Ovary (tissue), 9 donors: ENCODE measurements around the gene SRCAP. TPM values are rescaled to one million over a fixed set of nuclear protein-coding genes. Genes with fewer than 3 reads are reported as not detected.

Experiments
- DNase-seq, 5 donors: peaks; one replicate each; pipeline ENCODE4 v3.0.0-alpha.2; 2019 to 2020
- H3K27ac ChIP-seq, 2 donors: fragments of 200-600 bp; one replicate each; pipeline versions ENCODE4 v1.5.1 to v1.8.0; 2019 to 2022
- H3K27me3 ChIP-seq: fragments of 200-600 bp; one replicate; pipeline ENCODE4 v1.8.0; 2022
- H3K36me3 ChIP-seq: fragments of 200-600 bp; sonication (generic); one replicate; pipeline ENCODE4 v1.5.1; 2019
- H3K4me1 ChIP-seq: one replicate; pipeline ENCODE4 v1.8.1; 2013; ENCODE audit warnings: mild to moderate bottlenecking, moderate library complexity; ENCODE audit not compliant: insufficient read depth
- H3K4me3 ChIP-seq: fragments of 200-600 bp; sonication (generic); one replicate; pipeline ENCODE4 v1.5.1; 2017
- H3K9me3 ChIP-seq, 2 donors: fragments of 200-600 bp in 1 of 2; sonication (generic) in 1 of 2; one replicate each; pipeline versions ENCODE4 v1.5.1 to v1.8.1; 2013 to 2019; ENCODE audit warnings: mild to moderate bottlenecking in 1 of 2, moderate library complexity in 1 of 2
- CTCF ChIP-seq, 3 donors: fragments of 450-650 bp in 2 of 3; fragments of 200-600 bp in 1 of 3; IDR thresholded peaks; one replicate each; pipeline versions ENCODE4 v1.5.1 to v1.8.0; 2016 to 2022; ENCODE audit warnings: antibody characterized with exemption in 3 of 3, mild to moderate bottlenecking in 1 of 3
- EP300 ChIP-seq: sonication (generic); formaldehyde crosslinking; IDR thresholded peaks from one replicate; pipeline ENCODE4 v1.6.1; 2017; ENCODE audit warnings: antibody characterized with exemption
- POLR2A ChIP-seq: fragments of 450-650 bp; IDR thresholded peaks from one replicate; pipeline ENCODE4 v1.6.1; 2017; ENCODE audit warnings: antibody characterized with exemption, mild to moderate bottlenecking, moderate library complexity
- WGBS, 3 donors: extraction: QIAGEN DNeasy Blood & Tissue Kit in 1 of 3; methylation state at CpG; one replicate each; pipeline versions ENCODE4 v1.1.5 to v1.1.7; 2013 to 2017; 5-methylcytosine and 5-hydroxymethylcytosine counted together
- intact Hi-C, 4 donors: fragments of 100-400 bp; cut with DNase I; formaldehyde crosslinking; loops; one replicate each; pipeline versions ENCODE4 v1.11.0 to v1.15.1; 2022 to 2023
- polyA plus RNA-seq, 2 donors: library from polyadenylated mRNA; stranded (reverse); fragments of 200-250 nt in 1 of 2; fragments of 350-450 nt in 1 of 2; fragmentation: Illumina TruSeq in 1 of 2; extraction: RNeasy Lipid Tissue Mini Kit (QIAGEN cat#74804) in 1 of 2; gene quantifications; one replicate each; pipeline ENCODE4 v1.2.3, GENCODE V29; 2013 to 2014
- total RNA-seq, 7 donors: library from RNA; depleted of rRNA in 2 of 7; stranded (reverse); fragments of >200 nt in 2 of 7; fragmentation: NEBNext Ultra II Directional in 3 of 7; extraction: Animal tissue kit (Norgen Biotek cat#: 25700) in 3 of 7; gene quantifications; one replicate each; pipeline versions ENCODE4 v1.1.0 to v1.2.4, GENCODE V29; 2016 to 2023
- donor health status: DM: no; HTN: no; CAD: no; lungs with moderate emphysema.
- donor health status: DM: no; HTN: no; CAD: no.
- donor health status: Bipolar disorder and iron deficiency.
- donor health status: DM: yes; HTN: yes; CAD: no.
- donor health status: DM: no; HTN: no; CAD: no.
- donor health status: DM: yes; HTN: yes; CAD: no.

The SRCAP gene
- total and polyA plus RNA-seq, 9 donors = 11.4 to 73.1 (median 46.1) TPM

GRCh38 chr16:30660424-30661261, 38.3 kb upstream of the SRCAP start:
- TF ChIP-seq CTCF (IDR thresholded peaks at IDR 0.05) (no peak), EP300 (no peak), POLR2A (no peak)
- 30 to 42% (median 33%) methylated on average over 21 of the region's 21 CpGs for WGBS, 3 donors
- no peaks in the 10 kb centered on the region for H3K36me3 ChIP-seq

GRCh38 chr16:30662449-30662848, 36.5 kb upstream of the SRCAP start:
- DNase-seq = peak in 3 of 5 donors; percentile 41 to 45 (median 44)
- Histone ChIP-seq H3K9me3 (no peaks in the 10 kb centered on the region), H3K4me1 (peaks cover 11% of the 10 kb centered on the region), H3K27ac (no peak overlapping the region), H3K27me3 (no peaks in the 10 kb centered on the region), H3K4me3 (no peak overlapping the region), H3K36me3 (no peaks in the 10 kb centered on the region)
- intact Hi-C loops = loop anchor here in 1 of 4 donors (5.0 kb wide), 1 partner anchor 35 kb away; the partner anchor contains the start of gene SRCAP
- 69 to 76% (median 72%) methylated on average over 17 of the region's 17 CpGs for WGBS, 3 donors
- TF ChIP-seq EP300 = no peak
- TF ChIP-seq POLR2A = no peak
- no peak for TF ChIP-seq CTCF (IDR thresholded peaks at IDR 0.05)

More at GRCh38 chr16:30660424-30661261, 38.3 kb upstream of the SRCAP start:
- peaks cover 11% of the 10 kb centered on the region for H3K4me1 ChIP-seq
- peak overlapping the region; percentile 70 for H3K4me3 ChIP-seq
- peak overlapping the region in 1 of 2 donors; percentile 97 for H3K27ac ChIP-seq
- no peaks in the 10 kb centered on the region for H3K9me3 ChIP-seq
- peak in 2 of 5 donors; percentile 28 for DNase-seq
- intact Hi-C loops = loop anchor here in 1 of 4 donors (5.0 kb wide), 1 partner anchor 37 kb away; the partner anchor contains the start of gene SRCAP
- no peaks in the 10 kb centered on the region for H3K27me3 ChIP-seq

- no peaks in the 10 kb centered on the region for H3K36me3 ChIP-seq
- intact Hi-C loops = loop anchor here in 1 of 4 donors (5.0 kb wide), 1 partner anchor 34 kb away; the partner anchor contains the start of gene SRCAP
- peaks cover 11% of the 10 kb centered on the region for H3K4me1 ChIP-seq
- H3K27me3 ChIP-seq = no peaks in the 10 kb centered on the region
- no peak for TF ChIP-seq CTCF (IDR thresholded peaks at IDR 0.05)
- no peak for TF ChIP-seq POLR2A
- TF ChIP-seq EP300 = no peak
- 79 to 80% (median 79%) methylated on average over 8 of the region's 8 CpGs for WGBS, 3 donors
- H3K9me3 ChIP-seq = no peaks in the 10 kb centered on the region
- no peak overlapping the region for H3K4me3 ChIP-seq
- H3K27ac ChIP-seq = no peak overlapping the region
- no peak for DNase-seq
Observed at GRCh38 chr16:30663038-30663437, 35.9 kb upstream of the SRCAP start.

- Histone ChIP-seq H3K27ac (no peak overlapping the region), H3K27me3 (no peaks in the 10 kb centered on the region), H3K4me3 (no peak overlapping the region), H3K4me1 (peaks cover 11% of the 10 kb centered on the region), H3K36me3 (no peaks in the 10 kb centered on the region), H3K9me3 (no peaks in the 10 kb centered on the region)
- 49 to 50% (median 49%) methylated on average over 9 of the region's 9 CpGs for WGBS, 3 donors
- TF ChIP-seq CTCF (IDR thresholded peaks at IDR 0.05) (no peak), EP300 (no peak), POLR2A (no peak)
- peak in 2 of 5 donors; percentile 27 to 30 for DNase-seq
- intact Hi-C loops = loop anchor here in 1 of 4 donors (5.0 kb wide), 1 partner anchor 33 kb away; the partner anchor contains the start of gene SRCAP
Observed at GRCh38 chr16:30663820-30664219, 35.2 kb upstream of the SRCAP start.
